ENCODE measurements around the gene TIMM22.
A peak's percentile ranks its signal among the peaks of the same experiment; 100 is the strongest.
"Not testable (repeated sequence)": the region's sequence is repeated elsewhere in the genome, so short reads cannot be mapped to it uniquely, and the experiment has no call there.

The TIMM22 gene

DNA sequence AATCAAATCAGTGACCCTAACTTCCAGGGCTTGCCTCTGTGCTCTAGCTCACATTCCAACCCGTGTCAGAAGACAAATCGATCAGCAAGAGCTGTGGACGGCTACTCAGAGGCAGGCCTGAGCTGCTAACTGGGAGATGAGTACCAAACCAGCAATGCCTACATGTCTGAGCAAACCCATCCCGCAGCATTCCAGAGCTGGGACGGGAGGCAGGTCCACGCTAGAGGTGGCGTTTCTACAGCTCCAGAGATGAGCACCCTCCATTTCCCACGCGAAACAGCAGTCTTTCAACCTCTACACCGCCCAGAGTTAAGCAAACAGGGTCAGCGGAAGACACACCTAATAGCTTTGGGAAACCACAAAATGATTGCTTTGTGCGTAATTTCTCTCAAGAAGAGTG is 23.9 kb upstream of the TIMM22 start:
- no peak for DNase-seq

DNA sequence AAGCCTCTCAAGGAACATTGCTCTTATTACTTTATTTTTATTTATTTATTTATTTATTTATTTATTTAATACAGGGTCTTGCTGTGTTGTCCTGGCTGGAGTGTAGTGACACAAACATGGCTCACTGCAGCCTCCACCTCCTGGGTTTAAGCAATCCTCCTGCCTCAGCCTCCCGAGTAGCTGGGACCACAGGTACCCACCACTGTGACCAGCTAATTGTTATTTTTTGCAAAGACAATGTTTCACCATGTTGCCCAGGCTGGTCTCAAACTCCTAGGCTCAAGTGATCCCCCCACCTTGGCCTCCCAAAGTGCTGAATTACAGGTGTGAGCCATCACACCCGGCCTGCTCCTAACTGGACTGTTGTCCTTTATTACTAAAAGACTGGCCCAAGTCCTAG is 22.2 kb upstream of the TIMM22 start:
- DNase-seq = not testable (repeated sequence)

DNA sequence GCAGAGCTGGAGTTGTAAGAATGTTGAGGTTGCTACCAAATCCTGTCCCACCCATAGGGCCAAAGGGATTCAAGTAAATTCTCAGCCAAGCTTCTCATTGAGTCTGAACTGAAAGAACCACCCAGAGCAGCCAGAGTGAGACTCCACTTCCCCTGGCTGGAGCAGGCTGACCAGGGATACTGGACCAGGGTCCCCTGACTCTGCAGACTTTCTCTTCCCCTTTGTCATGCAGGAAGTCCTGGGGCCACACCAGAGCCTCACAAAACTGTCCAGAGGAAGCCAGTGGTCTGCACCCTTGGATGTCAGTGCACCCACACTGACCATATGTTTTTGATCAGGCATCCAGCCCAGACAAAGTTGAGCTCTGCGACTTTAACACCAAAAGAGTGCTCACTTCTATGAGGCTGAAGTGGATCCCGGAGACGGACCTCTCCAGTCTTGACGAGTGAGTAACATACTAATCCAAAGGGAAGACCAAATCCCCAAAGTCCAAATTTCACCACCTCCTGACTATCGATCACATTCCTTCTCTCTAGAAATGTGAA is 21.5 kb upstream of the TIMM22 start:
- no peak for DNase-seq

DNA sequence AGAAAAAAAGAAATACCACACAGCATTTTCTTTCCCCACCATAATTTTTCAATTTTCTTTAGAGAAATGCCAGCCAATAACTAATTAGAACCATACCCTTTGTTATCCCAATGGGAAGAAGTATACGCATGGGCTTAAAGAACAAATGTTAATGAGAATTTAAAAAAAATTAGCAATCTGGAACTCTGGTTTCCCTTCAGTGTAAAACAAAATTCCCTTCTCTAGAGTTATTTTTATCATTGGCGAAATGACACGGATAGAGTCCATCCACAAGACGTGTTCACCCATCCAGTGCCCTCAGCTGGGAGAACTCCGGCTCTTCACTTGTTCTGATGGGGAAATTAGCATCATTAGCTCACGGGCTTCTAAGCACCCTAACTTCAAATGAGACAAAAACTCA is 20.6 kb upstream of the TIMM22 start:
- no peak for DNase-seq

DNA sequence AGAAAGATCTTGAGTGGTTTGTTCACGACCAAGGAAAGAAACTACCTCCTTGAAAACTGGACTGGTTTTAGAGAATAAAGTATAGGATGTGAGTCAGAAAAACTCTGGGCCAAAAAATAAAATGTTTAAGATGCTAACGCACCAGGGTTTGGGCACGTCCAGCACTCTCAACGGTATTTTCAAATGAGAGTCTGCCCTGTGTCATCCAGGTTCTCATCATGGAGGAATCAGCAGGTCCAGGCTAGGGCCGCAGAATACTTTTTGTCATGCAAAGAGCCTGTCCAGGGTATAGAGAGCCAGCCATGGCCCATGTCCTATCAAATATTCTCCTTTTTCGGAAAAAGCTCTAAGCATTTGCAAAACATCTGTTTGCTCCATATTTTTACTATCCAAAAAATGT is 19.8 kb upstream of the TIMM22 start:
- no peak for DNase-seq

DNA sequence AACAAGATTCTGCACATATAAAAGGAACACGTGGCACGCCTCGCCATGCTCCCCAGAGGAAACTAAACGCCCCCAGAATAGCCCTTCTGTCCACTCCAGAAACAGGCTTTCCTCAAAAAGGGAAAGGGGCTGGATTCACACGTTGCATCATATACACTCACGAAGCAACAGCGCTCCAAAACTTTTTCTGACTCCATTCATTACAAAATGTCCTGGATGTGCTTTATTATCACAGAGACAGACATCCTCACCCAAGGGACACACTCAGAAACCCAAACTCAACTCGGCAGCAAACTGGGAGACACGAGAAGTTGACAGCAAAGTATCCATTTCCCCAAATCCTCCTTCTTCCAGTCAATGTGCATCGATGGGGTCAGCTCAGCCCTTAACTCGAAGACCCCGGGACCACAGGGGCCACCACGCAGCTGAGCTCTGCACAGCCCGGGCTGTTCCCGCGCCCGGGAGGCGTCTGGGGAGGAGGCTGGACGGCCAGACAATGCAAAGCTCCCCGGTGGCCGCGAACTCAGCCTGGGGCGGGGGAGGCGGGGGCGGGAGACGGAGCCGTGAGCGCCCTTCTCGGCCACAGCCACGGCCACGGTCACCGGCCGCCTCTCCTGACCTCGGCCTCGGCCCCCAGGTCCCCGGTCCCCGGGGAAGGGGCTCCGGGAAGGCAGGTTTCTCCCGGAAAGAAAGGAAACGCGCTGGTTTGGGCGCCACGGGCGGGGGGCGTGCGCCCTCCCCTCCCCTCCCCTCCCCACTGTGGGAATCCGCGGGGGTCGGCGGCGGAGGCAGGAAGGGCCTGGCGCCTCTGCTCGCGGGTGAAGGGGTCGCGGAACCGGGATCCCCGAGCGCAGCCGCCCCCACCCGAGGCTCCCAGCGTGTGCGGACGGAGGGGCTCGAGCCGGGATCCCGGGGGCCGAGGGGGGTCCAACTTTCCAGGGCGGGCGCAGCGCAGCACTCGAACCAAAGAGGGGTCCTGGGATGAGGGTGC is 18.5 kb upstream of the TIMM22 start:
- no peak for DNase-seq

DNA sequence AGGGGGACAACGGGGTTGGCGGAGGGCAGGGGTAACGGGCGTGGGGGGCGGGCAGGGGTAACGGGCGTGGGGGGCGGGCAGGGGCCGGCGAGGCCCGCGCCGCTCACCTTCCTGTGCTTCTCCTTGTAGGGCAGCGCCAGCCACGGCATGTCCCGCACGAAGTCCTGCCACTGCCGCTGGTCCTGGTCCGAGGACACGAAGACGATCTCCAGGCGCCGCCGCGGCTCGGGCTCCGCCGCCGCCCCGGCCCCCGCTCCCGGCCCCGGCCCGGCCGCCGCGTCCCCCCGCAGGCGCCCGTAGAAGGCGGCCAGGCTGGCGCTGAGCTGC is 17.8 kb upstream of the TIMM22 start:
- DNase-seq = no peak

DNA sequence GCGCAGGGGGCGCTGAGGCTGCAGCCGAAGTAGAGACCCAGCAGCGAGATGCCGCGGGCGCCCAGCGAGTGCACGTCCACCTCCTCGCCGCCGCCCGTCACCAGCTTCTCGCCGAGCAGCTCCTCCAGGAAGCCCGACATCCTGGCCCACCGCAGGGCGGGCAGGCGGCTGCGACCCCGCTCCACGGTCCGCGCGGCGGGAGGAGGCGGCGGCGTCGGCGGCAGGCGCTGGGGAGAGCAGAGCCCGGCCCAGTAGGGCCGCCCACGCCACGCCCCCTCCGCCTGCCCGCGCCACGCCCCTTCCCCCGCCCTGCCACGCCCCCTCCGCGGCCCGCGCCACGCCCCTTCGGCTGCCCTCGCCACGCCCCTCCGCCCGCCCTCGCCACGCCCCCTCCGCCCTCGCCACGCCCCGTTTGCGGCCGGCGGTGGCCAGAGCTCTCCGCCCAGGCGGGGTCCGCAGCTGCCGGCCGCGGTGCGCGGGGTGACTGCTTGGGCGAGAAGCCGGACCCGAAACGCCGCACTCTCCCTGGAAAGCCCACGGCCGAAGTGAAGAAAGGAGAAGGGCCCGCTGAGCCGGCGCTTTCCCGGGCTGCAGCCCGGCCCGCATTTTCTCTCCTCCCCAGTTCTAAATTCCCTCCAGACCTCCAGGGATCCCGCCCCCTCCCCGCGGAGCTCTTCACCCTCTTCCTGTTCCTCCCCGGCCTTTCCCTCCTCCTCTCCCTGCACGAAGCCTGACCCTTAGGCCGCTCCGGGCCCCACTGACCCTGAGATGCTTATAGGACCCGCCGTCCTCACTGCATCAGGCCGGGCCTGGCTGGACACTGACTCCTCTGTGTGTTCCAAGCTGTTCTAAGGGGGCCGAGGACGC is 17.2 kb upstream of the TIMM22 start, which contains the start of gene NXN:
NXN (minus strand) TSS at position 238 of the 867 bp plus-strand sequence.
- peak; percentile 84 for DNase-seq

DNA sequence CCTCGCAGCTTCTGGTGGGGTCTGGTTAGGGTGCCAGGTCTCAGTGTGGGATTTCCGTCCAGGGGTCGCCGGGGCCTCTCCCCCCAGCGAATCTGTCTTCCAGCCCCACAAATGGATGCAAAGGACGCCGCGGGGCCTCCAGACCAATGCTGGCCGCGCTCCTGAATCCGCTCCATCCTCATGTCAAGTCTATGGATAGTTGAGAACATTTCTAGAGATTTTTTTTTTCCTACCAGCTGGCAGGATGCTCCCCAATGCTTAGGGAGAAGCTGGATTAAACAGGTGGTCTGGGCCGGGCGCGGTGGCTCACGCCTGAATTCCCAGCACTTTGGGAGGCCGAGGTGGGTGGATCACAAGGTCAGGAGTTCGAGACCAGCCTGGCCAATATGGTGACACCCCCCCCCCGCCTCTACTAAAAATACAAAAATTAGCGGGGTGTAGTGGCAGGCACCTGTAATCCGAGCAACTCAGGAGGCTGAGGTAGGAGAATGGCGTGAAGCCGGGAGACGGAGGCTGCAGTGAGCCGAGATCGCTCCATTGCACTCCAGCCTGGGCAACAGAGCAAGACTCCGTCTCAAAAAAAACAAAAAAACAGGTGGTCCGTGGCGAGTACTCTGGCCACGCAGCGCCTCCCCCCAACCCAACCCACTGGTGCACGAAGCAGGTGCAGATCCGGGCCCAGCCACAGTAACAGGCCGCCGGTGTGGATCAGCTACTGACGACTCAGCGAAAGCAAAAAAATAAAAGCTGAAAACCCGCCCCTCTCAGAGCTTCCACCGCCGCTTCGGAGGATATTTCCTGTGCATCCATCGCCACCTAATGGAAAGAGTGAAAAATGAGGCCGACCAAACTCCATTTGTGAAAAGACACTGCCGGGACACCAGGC is 16.3 kb upstream of the TIMM22 start:
- peak; percentile 90 for DNase-seq

DNA sequence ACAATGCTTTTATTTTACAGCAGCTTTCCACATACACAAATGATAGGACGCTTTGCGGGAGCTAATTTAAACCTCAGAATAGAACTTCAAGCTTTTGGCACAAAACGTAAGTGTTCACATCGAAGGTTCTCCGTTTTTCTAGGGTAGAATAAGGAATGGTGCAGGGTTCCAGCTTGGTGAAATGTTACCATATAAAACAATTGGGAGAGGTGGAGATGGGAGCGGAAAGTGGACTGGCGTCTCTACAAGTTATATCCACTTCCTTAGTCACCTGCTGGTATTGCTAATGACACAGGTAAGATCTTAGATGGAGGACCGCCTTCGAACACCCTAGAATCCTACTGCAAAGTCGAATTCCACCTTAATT is 15.7 kb upstream of the TIMM22 start:
- DNase-seq = no peak

DNA sequence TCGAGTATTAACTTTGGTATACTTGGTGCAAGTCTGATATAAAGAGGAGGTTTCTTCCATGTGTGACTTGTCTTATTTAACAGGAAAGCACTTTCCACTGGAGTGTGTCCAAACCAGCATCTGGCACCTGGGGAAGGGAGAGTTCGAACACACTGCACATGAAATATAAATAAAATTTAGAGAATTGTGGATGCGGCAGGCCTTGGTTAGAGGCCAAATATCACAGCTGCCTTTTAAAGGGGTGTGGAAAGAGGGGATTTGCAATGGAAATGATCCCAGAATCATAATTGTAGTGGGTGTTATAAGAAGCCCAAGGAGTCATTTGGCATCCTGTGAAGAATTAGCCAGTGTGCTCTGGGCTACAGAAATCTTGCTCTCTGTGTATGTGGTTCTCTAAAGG is 13.0 kb upstream of the TIMM22 start:
- no peak for DNase-seq

DNA sequence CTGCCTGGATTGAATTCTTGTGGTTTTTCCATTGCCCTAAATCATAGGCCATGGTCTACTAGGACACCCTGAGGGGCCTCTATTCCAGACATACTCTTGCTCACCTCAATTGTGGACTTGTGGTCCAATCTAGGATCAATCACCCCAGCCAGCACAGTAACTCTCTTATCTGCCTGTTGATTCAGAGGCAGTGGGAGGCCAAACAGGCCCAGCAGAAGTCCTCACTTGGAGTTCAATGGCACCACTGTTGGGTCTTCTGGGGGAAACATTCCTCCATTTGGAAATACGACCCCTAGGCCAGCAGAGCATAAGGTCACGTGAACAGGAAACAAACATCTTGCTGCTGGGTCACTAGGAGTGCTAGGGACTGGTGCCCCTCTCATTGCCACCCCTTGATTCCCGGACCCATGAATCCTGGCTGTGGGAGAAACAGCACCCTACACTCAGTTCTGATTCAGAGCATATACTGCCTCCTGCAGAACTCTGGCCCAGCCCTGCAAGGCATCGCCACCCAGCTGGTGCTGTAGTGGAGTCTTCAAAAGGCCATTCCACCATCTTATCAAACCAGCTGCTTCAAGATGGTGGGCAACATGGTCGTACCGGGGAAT is 10.5 kb upstream of the TIMM22 start:
- no peak for DNase-seq

DNA sequence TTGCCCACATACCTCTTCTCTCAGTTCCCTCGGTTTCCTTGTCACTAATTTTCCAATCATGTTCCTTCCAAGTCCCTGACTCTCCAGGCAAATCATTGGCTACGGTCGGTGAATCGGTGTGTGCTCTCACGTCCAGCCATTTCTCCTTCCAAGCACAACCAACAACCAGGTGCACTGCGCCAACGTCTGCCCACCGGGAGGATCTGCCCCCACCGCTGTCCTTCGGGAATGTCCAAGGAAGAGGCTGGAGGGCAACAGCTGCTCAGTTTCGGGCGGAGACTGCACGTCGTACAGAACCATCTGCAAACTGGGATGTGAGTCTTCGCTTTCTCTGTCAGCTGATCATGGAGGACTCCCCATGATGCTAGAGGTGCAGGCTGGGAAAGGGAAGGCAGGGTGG is 9.0 kb upstream of the TIMM22 start:
- DNase-seq = no peak

DNA sequence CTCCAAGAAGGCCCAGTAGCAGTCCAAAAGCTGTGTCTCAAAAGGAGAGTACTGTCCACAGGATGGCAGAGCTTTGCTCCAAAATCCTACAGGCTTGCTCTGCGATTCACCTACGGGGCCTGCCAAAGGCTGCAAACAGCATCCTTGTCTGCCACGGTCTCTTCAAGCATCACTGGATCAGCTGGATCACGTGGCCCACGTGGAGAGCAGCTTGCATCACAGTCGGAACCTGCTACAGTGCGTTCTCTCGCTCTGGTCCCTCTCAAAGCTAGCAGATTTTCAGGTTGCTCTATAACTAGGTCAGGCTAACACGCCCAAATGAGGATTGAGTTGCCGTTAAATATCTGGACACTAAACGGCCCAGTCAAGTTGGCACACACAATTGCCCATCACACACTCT is 8.4 kb upstream of the TIMM22 start:
- DNase-seq = no peak

DNA sequence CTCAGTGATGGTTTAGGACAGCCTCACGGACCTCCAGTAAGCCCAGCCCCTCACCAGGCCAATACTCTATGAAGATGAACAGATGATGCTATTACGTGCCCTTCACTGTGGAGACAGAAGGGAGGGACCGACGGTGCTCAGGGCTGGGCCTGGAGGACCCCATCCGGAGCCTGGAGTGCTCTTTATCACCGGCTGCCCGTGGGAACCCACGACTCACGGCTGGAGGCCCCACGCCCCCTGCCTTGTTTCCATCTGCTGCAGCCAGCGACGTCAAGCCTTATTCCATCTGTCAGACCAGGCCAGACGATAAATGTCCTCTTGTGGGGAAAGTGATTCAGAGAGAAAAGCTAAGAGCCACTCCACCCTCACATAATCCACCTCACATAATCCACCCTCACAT is 4.0 kb upstream of the TIMM22 start:
- DNase-seq = no peak

DNA sequence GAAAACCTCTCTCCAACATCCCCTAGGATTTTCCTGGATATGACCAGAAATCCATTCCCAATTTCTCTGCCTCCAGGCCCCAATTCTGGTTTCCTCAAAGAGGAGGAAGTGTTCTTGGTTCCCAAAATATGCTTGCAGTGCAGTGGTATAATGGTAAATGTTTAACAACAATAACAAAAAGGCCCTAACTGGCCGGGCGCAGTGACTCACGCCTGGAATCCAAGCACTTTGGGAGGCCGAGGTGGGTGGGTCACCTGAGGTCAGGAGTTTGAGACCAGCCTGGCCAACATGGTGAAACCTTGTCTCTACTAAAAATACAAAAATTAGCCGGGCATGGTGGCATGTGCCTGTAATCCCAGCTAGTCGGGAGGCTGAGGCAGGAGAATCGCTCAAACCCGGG is 1.6 kb upstream of the TIMM22 start:
- DNase-seq = not testable (repeated sequence)

DNA sequence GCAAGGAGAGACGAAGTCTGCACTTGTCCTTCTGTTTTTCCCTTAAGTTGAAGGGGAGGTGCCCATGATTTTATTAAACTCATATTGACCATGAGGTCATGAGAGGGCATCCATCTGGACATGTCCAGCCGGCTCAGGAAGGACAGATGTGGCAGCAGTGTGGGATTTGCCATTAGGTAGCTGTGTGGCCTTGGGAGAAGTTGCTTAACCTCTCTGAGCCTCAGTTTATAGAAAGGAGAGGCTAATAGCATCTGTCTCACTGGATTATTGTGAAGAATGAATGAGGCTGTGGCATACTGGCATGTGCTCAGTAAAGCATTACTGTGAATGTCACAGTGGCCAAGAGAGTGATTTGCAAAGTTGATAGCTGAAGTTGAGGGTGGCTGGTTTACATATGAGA is 1.2 kb downstream of the TIMM22 start:
- DNase-seq = no peak

DNA sequence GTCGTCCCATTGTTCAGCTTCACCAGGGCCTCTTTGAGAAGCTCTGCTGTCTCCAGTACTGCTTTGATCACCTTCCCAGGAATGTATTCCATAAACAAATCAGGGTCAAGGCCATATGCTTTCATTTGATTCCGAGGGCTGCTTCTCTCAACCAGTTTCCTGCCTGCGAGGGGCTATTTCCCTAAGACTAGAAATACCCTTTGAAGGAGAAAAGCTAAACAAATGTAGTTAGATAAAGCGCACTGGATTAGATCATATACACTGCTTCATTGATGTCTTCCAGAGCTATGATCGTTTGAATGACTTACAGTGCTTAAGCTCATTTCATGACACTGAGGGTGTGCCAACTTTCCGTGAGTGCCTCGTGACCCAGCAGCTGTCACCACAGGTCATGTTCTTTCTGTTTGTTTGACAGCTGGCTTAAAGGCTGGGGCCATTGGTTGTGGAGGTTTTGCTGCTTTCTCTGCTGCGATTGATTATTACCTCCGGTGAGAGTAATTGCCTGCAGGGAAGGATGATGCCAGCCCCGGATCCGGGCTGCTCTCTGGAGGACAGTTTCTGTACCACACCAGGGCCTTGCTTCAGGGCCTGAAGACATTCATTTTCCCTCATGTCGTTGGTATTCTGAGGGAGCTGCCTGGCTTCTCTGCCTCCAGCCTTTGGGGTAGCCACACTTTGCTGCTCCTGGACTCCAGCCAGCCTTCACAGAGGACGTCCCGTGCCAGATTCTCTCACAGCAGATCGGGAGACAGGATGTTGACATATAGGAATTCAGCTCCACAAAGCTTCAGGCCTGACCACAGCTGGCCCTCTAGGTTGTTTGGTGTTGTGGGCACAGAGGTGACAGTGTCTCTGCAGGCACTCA is 3.9 kb downstream of the TIMM22 start:
- no peak for DNase-seq

DNA sequence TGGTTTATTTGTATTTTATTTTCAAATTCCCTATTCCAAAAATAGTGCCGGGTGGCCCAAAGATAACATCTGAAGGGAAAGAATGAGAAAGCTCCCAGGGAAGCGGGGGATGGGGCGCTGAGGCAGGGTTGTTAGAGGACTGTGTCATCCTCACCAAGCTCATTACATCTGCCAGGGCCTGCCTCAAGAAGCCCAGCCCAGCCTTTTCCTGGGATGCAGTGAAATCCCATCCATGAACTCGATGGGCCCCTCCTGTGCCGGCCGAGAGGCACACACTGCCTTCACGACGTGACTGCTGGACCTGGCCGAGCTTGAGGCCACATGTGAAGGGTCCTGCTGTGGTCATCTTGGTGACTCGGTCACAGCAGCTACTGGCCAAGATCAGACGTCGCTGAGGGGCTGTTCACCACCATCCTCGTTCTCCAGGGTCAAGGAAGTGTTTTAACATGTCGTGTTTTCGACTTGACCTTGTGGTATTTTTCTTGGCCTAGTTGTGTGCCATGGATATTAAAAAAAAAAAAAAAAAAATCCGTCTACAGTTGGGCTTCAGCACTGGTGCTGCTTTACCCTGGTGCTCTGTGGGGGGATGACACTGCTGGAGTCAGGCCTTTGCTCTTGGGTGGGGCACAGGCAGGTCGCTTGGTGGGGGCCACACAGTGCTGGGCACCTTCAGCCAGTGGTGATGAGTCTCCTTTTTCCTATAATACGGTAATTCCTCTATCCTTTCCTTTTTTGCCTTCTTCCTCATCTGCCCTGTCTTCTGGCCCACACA is 4.9 kb downstream of the TIMM22 start:
- DNase-seq = no peak

DNA sequence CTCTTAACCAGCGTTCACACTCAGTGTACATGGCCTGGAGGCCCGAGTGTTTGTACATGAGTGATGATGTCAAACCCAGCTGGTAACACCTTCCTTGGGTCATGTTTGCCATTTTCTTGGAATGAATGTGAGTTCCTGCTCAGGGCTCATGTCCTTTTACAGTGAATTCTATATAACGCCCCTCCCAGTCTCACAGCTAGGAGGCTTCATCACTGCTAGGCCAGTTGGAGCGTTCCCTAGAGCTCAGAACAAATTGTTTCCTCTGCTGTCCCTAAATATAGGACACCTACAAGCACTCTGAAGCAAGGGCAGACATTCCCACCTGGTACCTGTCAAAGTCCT is 5.5 kb downstream of the TIMM22 start:
- no peak for DNase-seq
